ENCODE measurements around the gene RHOV. TPM values are rescaled to one million over a fixed set of nuclear protein-coding genes. Genes with fewer than 3 reads are reported as not detected.

RHOV gene
- under 1 TPM; 0.29 to 0.53 TPM for total RNA-seq

- Mint-ChIP-seq H3K4me3 (peak within 1 kb of the TSS; percentile 69), H3K27me3 (peaks cover 5% of the 10 kb centered on the region), H3K4me1 (ENCODE audit: low read depth) (peaks cover 22% of the 10 kb centered on the region), H3K9me3 (no peaks in the 10 kb centered on the region), H3K36me3 (no peaks in the 10 kb centered on the region), H3K27ac (no peak within 1 kb of the TSS)
- DNase-seq: peak; percentile 67
- intact Hi-C loops (cut with micrococcal nuclease): loop anchor here (1.0 kb wide), 1 partner anchor 15 kb away; no protein-coding TSS in a partner anchor
- CTCF ChIA-PET: interaction anchor here (0.8 to 5.0 kb wide), 10 partner anchors 9 to 180 kb away, joined by 3 to 29 read pairs (median 6); partner anchors contain the start of genes RAD51 and VPS18
- POLR2A ChIA-PET: interaction anchor here (0.8 to 1.3 kb wide), 5 partner anchors 16 to 30 kb away, joined by 3 to 5 read pairs (median 4); partner anchors contain the start of genes SPINT1 and VPS18
Observed at GRCh38 chr15:40873694-40874561, at the start of gene RHOV. TSS of gene RHOV (minus strand) at chr15:40874234. CDS start at chr15:40874139, 95 bp downstream.

GRCh38 chr15:40923551-40923950 is 49.5 kb upstream of the RHOV start:
- ChIA-PET POLR2A (no interaction called here), CTCF (interaction anchor here (0.8 to 6.5 kb wide), 3 partner anchors 19 to 64 kb away, joined by 3 to 50 read pairs (median 3); no protein-coding TSS in a partner anchor)
- intact Hi-C loops (cut with micrococcal nuclease): no loop called here
- no peaks in the 10 kb centered on the region for H3K36me3 Mint-ChIP-seq
- H3K27ac Mint-ChIP-seq: no peak overlapping the region
- peaks cover 23% of the 10 kb centered on the region for H3K27me3 Mint-ChIP-seq
- no peaks in the 10 kb centered on the region for H3K9me3 Mint-ChIP-seq
- H3K4me3 Mint-ChIP-seq: no peak overlapping the region
- H3K4me1 Mint-ChIP-seq (ENCODE audit: low read depth): peaks cover 17% of the 10 kb centered on the region
- DNase-seq: no peak

- DNase-seq: no peak
- peaks cover 19% of the 10 kb centered on the region for H3K27me3 Mint-ChIP-seq
- ChIA-PET POLR2A (no interaction called here), CTCF (interaction anchor here (0.9 kb wide), 1 partner anchor 20 kb away, joined by 3 read pairs; no protein-coding TSS in a partner anchor)
- H3K4me1 Mint-ChIP-seq (ENCODE audit: low read depth): peaks cover 13% of the 10 kb centered on the region
- intact Hi-C loops (cut with micrococcal nuclease): no loop called here
- no peaks in the 10 kb centered on the region for H3K9me3 Mint-ChIP-seq
- H3K4me3 Mint-ChIP-seq: no peak overlapping the region
- no peaks in the 10 kb centered on the region for H3K36me3 Mint-ChIP-seq
- H3K27ac Mint-ChIP-seq: no peak overlapping the region
Observed at GRCh38 chr15:40922608-40923005, 48.6 kb upstream of the RHOV start.

- intact Hi-C loops (cut with micrococcal nuclease): no loop called here
- no peak for DNase-seq
- Mint-ChIP-seq H3K36me3 (no peaks in the 10 kb centered on the region), H3K27me3 (peaks cover 16% of the 10 kb centered on the region), H3K4me1 (ENCODE audit: low read depth) (peaks cover 9% of the 10 kb centered on the region), H3K4me3 (no peak overlapping the region), H3K9me3 (no peaks in the 10 kb centered on the region), H3K27ac (no peak overlapping the region)
- ChIA-PET CTCF (interaction anchor here (1.0 kb wide), 1 partner anchor 15 kb away, joined by 3 read pairs; no protein-coding TSS in a partner anchor), POLR2A (no interaction called here)
Observed at GRCh38 chr15:40921949-40922607, 48.0 kb upstream of the RHOV start.

- intact Hi-C loops (cut with micrococcal nuclease): no loop called here
- Mint-ChIP-seq H3K27ac (no peak overlapping the region), H3K36me3 (no peaks in the 10 kb centered on the region), H3K27me3 (peaks cover 2% of the 10 kb centered on the region), H3K4me3 (no peak overlapping the region), H3K9me3 (no peaks in the 10 kb centered on the region), H3K4me1 (ENCODE audit: low read depth) (no peaks in the 10 kb centered on the region)
- no peak for DNase-seq
- ChIA-PET CTCF (interaction anchor here (0.7 to 2.1 kb wide), 3 partner anchors 14 to 23 kb away, joined by 3 to 9 read pairs (median 6); no protein-coding TSS in a partner anchor), POLR2A (no interaction called here)
Observed at GRCh38 chr15:40918799-40919392, 44.9 kb upstream of the RHOV start.

GRCh38 chr15:40918146-40918798 is 44.2 kb upstream of the RHOV start:
- ChIA-PET CTCF (interaction anchor here (1.0 to 1.6 kb wide), 3 partner anchors 12 to 23 kb away, joined by 3 read pairs; no protein-coding TSS in a partner anchor), POLR2A (no interaction called here)
- Mint-ChIP-seq H3K27me3 (peaks cover 2% of the 10 kb centered on the region), H3K27ac (no peak overlapping the region), H3K9me3 (no peaks in the 10 kb centered on the region), H3K36me3 (no peaks in the 10 kb centered on the region), H3K4me3 (no peak overlapping the region), H3K4me1 (ENCODE audit: low read depth) (no peaks in the 10 kb centered on the region)
- no peak for DNase-seq
- intact Hi-C loops (cut with micrococcal nuclease): no loop called here

- Mint-ChIP-seq H3K36me3 (no peaks in the 10 kb centered on the region), H3K27ac (no peak overlapping the region), H3K4me1 (ENCODE audit: low read depth) (no peaks in the 10 kb centered on the region), H3K9me3 (no peaks in the 10 kb centered on the region), H3K4me3 (no peak overlapping the region), H3K27me3 (peaks cover 2% of the 10 kb centered on the region)
- CTCF ChIA-PET: interaction anchor here (0.6 to 1.6 kb wide), 4 partner anchors 13 to 274 kb away, joined by 3 to 4 read pairs (median 3); no protein-coding TSS in a partner anchor
- POLR2A ChIA-PET: no interaction called here
- DNase-seq: no peak
- intact Hi-C loops (cut with micrococcal nuclease): no loop called here
Observed at GRCh38 chr15:40917585-40917984, 43.6 kb upstream of the RHOV start.

- no peaks in the 10 kb centered on the region for H3K9me3 Mint-ChIP-seq
- POLR2A ChIA-PET: interaction anchor here (1.1 kb wide), 1 partner anchor 27 kb away, joined by 4 read pairs; no protein-coding TSS in a partner anchor
- no peaks in the 10 kb centered on the region for H3K36me3 Mint-ChIP-seq
- no peak for DNase-seq
- peaks cover 2% of the 10 kb centered on the region for H3K27me3 Mint-ChIP-seq
- no peaks in the 10 kb centered on the region for H3K4me1 Mint-ChIP-seq (ENCODE audit: low read depth)
- intact Hi-C loops (cut with micrococcal nuclease): no loop called here
- CTCF ChIA-PET: interaction anchor here (0.8 to 1.5 kb wide), 3 partner anchors 10 to 15 kb away, joined by 3 to 5 read pairs (median 3); no protein-coding TSS in a partner anchor
- no peak overlapping the region for H3K27ac Mint-ChIP-seq
- H3K4me3 Mint-ChIP-seq: no peak overlapping the region
Observed at GRCh38 chr15:40915679-40916078, 41.6 kb upstream of the RHOV start.

- H3K4me3 Mint-ChIP-seq: no peak overlapping the region
- H3K27me3 Mint-ChIP-seq: peaks cover 2% of the 10 kb centered on the region
- intact Hi-C loops (cut with micrococcal nuclease): no loop called here
- ChIA-PET CTCF (interaction anchor here (0.5 to 1.5 kb wide), 2 partner anchors 11 to 270 kb away, joined by 3 to 5 read pairs; no protein-coding TSS in a partner anchor), POLR2A (interaction anchor here (1.1 kb wide), 1 partner anchor 27 kb away, joined by 4 read pairs; no protein-coding TSS in a partner anchor)
- no peaks in the 10 kb centered on the region for H3K4me1 Mint-ChIP-seq (ENCODE audit: low read depth)
- H3K27ac Mint-ChIP-seq: no peak overlapping the region
- H3K9me3 Mint-ChIP-seq: no peaks in the 10 kb centered on the region
- no peak for DNase-seq
- no peaks in the 10 kb centered on the region for H3K36me3 Mint-ChIP-seq
Observed at GRCh38 chr15:40915116-40915661, 41.2 kb upstream of the RHOV start.

GRCh38 chr15:40914486-40914885 is 40.5 kb upstream of the RHOV start:
- Mint-ChIP-seq H3K36me3 (no peaks in the 10 kb centered on the region), H3K4me3 (no peak overlapping the region), H3K27ac (no peak overlapping the region), H3K27me3 (peaks cover 2% of the 10 kb centered on the region), H3K9me3 (no peaks in the 10 kb centered on the region), H3K4me1 (ENCODE audit: low read depth) (no peaks in the 10 kb centered on the region)
- intact Hi-C loops (cut with micrococcal nuclease): no loop called here
- ChIA-PET POLR2A (no interaction called here), CTCF (no interaction called here)
- no peak for DNase-seq

- Mint-ChIP-seq H3K9me3 (no peaks in the 10 kb centered on the region), H3K4me3 (no peak overlapping the region), H3K36me3 (no peaks in the 10 kb centered on the region), H3K27ac (no peak overlapping the region), H3K4me1 (ENCODE audit: low read depth) (no peaks in the 10 kb centered on the region), H3K27me3 (peaks cover 2% of the 10 kb centered on the region)
- POLR2A ChIA-PET: no interaction called here
- intact Hi-C loops (cut with micrococcal nuclease): no loop called here
- CTCF ChIA-PET: no interaction called here
- no peak for DNase-seq
Observed at GRCh38 chr15:40914013-40914412, 40.0 kb upstream of the RHOV start.

Data from activated CD4-positive, alpha-beta memory T cell treated with anti-CD3 and anti-CD28 coated beads for 36 hours (primary cell).